ENCODE measurements around the gene CDC25B. TPM values are rescaled to one million over a fixed set of nuclear protein-coding genes. Genes with fewer than 3 reads are reported as not detected.

Gene CDC25B
- 48.6 and 48.8 TPM in 2 replicates for total RNA-seq

GRCh38 chr20:3795511-3796468 lies at the start of gene CDC25B:
TSS of gene CDC25B (plus strand) at chr20:3796310. CDS start at chr20:3796532, 222 bp downstream.

GRCh38 chr20:3767427-3768341 lies 28.4 kb upstream of the CDC25B start, which contains the start of gene ADISSP:
TSS of gene ADISSP (minus strand) at chr20:3767753. CDS start at chr20:3760100, 7,653 bp downstream.

GRCh38 chr20:3781153-3781910 lies 14.8 kb upstream of the CDC25B start, which contains the start of gene SPEF1:
TSS of gene SPEF1 (minus strand) at chr20:3781448. CDS start at chr20:3781287, 161 bp downstream.

GRCh38 chr20:3786665-3787323 lies 9.3 kb upstream of the CDC25B start, which contains the start of gene CENPB:
TSS of gene CENPB (minus strand) at chr20:3786740. CDS start at chr20:3786483, 257 bp downstream.

GRCh38 chr20:3820048-3820900 lies 24.2 kb downstream of the CDC25B start, which contains the start of gene AP5S1:
TSS of gene AP5S1 (plus strand) at chr20:3820547. CDS start at chr20:3822118, 1,571 bp downstream.

GRCh38 chr20:3846740-3847428 lies 50.8 kb downstream of the CDC25B start, which contains the start of gene MAVS:
TSS of gene MAVS (plus strand) at chr20:3846834. CDS start at chr20:3854625, 7,791 bp downstream.

Other genes with a start within 250 kb of the CDC25B start
- gene GFRA4, start 132.9 kb upstream of the CDC25B start, total RNA-seq: not detected in 2 replicates
- gene ADAM33, start 114.3 kb upstream of the CDC25B start, total RNA-seq: 8.4 and 11.2 TPM in 2 replicates
- not detected in 2 replicates for gene SIGLEC1, start 83.7 kb upstream of the CDC25B start, total RNA-seq
- 0.72 and 1.1 TPM in 2 replicates for gene HSPA12B, start 63.6 kb upstream of the CDC25B start, total RNA-seq
- gene ADISSP, start 28.6 kb upstream of the CDC25B start, total RNA-seq: 29.4 and 33.7 TPM in 2 replicates
- gene SPEF1, start 14.9 kb upstream of the CDC25B start, total RNA-seq: 0.18 TPM in 1 of 2 replicates, not detected in the other
- gene CENPB, start 9.6 kb upstream of the CDC25B start, total RNA-seq: 78.6 and 85.0 TPM in 2 replicates
- gene AP5S1, start 24.2 kb downstream of the CDC25B start, total RNA-seq: 19.9 and 22.4 TPM in 2 replicates
- 24.0 and 24.3 TPM in 2 replicates for gene MAVS, start 50.5 kb downstream of the CDC25B start, total RNA-seq
- 27.1 and 36.0 TPM in 2 replicates for gene PANK2, start 93.1 kb downstream of the CDC25B start, total RNA-seq
- 34.3 and 37.2 TPM in 2 replicates for gene RNF24, start 219.2 kb downstream of the CDC25B start, total RNA-seq